ENCODE measurements around the gene PLEKHG3.

PLEKHG3 gene

GRCh38 chr14:64708148-64709004, 4.2 kb downstream of the PLEKHG3 start:
- DNase-seq: no peak

GRCh38 chr14:64709126-64709525, 4.9 kb downstream of the PLEKHG3 start:
- no peak for DNase-seq

GRCh38 chr14:64711039-64711438, 6.8 kb downstream of the PLEKHG3 start:
- DNase-seq: no peak

- DNase-seq: no peak
These were observed 9.5 kb downstream of the PLEKHG3 start for GRCh38 chr14:64713677-64714076.

GRCh38 chr14:64714432-64715025, 10.3 kb downstream of the PLEKHG3 start:
- no peak for DNase-seq

GRCh38 chr14:64715146-64715627, 11.0 kb downstream of the PLEKHG3 start:
- no peak for DNase-seq

- DNase-seq: no peak
These were observed 11.6 kb downstream of the PLEKHG3 start for GRCh38 chr14:64715628-64716412.

- DNase-seq: no peak
These were observed 13.6 kb downstream of the PLEKHG3 start for GRCh38 chr14:64717870-64718269.

GRCh38 chr14:64718762-64719161, 14.5 kb downstream of the PLEKHG3 start:
- DNase-seq: no peak

GRCh38 chr14:64719601-64720000, 15.4 kb downstream of the PLEKHG3 start:
- DNase-seq: no peak

GRCh38 chr14:64720131-64720576, 15.9 kb downstream of the PLEKHG3 start:
- DNase-seq: peak; percentile 56 to 66

GRCh38 chr14:64721391-64721791, 17.2 kb downstream of the PLEKHG3 start:
- DNase-seq: no peak

GRCh38 chr14:64721899-64722298, 17.7 kb downstream of the PLEKHG3 start:
- DNase-seq: no peak

GRCh38 chr14:64722842-64723447, 18.7 kb downstream of the PLEKHG3 start:
- no peak for DNase-seq

GRCh38 chr14:64723691-64724577, 19.7 kb downstream of the PLEKHG3 start:
- no peak for DNase-seq

- no peak for DNase-seq
These were observed 20.3 kb downstream of the PLEKHG3 start for GRCh38 chr14:64724578-64724930.

- DNase-seq: no peak
These were observed 21.1 kb downstream of the PLEKHG3 start for GRCh38 chr14:64725261-64725815.

- no peak for DNase-seq
These were observed 21.8 kb downstream of the PLEKHG3 start for GRCh38 chr14:64725879-64726584.

- peak in 1 of 2 experiments; percentile 50 for DNase-seq
These were observed 22.3 kb downstream of the PLEKHG3 start for GRCh38 chr14:64726585-64726890.

- DNase-seq: no peak
These were observed 23.4 kb downstream of the PLEKHG3 start for GRCh38 chr14:64727551-64728071.

GRCh38 chr14:64728106-64728505, 23.9 kb downstream of the PLEKHG3 start:
- no peak for DNase-seq

All from SW 1271 (cell line).